ENCODE data around the gene MPDU1. TPM values are rescaled to one million over a fixed set of nuclear protein-coding genes. Genes with fewer than 3 reads are reported as not detected.

Gene MPDU1
- 100 to 1,000 TPM; 103 to 119 (median 114) TPM for polyA plus RNA-seq (ENCODE audit: insufficient read length in 3 of 3)
- long read RNA-seq, donor 1, transcript MPDU1-201 (7 exons, 1,601 nt) = major isoform, 20 of 29 reads
- long read RNA-seq, donor 1, partial matches to known transcripts = 0 of 29 reads
- long read RNA-seq, donor 1, other reads (novel, unspliced or antisense) = 0 of 29 reads
- long read RNA-seq, donor 2, transcript MPDU1-201 (7 exons, 1,601 nt) = major isoform, 33 of 55 reads
- long read RNA-seq, donor 2, transcript MPDU1-208 (2 exons, 1,195 nt) = minor isoform, 8 of 55 reads
- long read RNA-seq, donor 2, partial matches to known transcripts = 0 of 55 reads
- long read RNA-seq, donor 2, other reads (novel, unspliced or antisense) = 7 of 55 reads
- long read RNA-seq, donor 3, transcript MPDU1-201 (7 exons, 1,601 nt) = major isoform, 59 of 97 reads
- long read RNA-seq, donor 3, transcript MPDU1-208 (2 exons, 1,195 nt) = minor isoform, 6 of 97 reads
- long read RNA-seq, donor 3, partial matches to known transcripts = 18 of 97 reads
- long read RNA-seq, donor 3, other reads (novel, unspliced or antisense) = 0 of 97 reads
- long read RNA-seq, donor 4, transcript MPDU1-201 (7 exons, 1,601 nt) = major isoform, 34 of 58 reads
- long read RNA-seq, donor 4, partial matches to known transcripts = 15 of 58 reads
- long read RNA-seq, donor 4, other reads (novel, unspliced or antisense) = 0 of 58 reads
- long read RNA-seq, donor 5 = 0 reads
- long read RNA-seq, donor 6, transcript MPDU1-201 (7 exons, 1,601 nt) = major isoform, 33 of 54 reads
- long read RNA-seq, donor 6, partial matches to known transcripts = 0 of 54 reads
- long read RNA-seq, donor 6, other reads (novel, unspliced or antisense) = 11 of 54 reads
- long read RNA-seq, donor 7, transcript MPDU1-201 (7 exons, 1,601 nt) = major isoform, 47 of 74 reads
- long read RNA-seq, donor 7, transcript MPDU1-223 (1 exons, 728 nt) = minor isoform, 5 of 74 reads
- long read RNA-seq, donor 7, partial matches to known transcripts = 7 of 74 reads
- long read RNA-seq, donor 7, other reads (novel, unspliced or antisense) = 5 of 74 reads
- long read RNA-seq, donor 8 = 0 reads
- long read RNA-seq, donor 9, transcript MPDU1-201 (7 exons, 1,601 nt) = major isoform, 30 of 41 reads
- long read RNA-seq, donor 9, partial matches to known transcripts = 0 of 41 reads
- long read RNA-seq, donor 9, other reads (novel, unspliced or antisense) = 5 of 41 reads
- long read RNA-seq, donor 10, transcript MPDU1-201 (7 exons, 1,601 nt) = major isoform, 38 of 78 reads
- long read RNA-seq, donor 10, partial matches to known transcripts = 26 of 78 reads
- long read RNA-seq, donor 10, other reads (novel, unspliced or antisense) = 0 of 78 reads
- long read RNA-seq, donor 11, transcript MPDU1-201 (7 exons, 1,601 nt) = major isoform, 30 of 46 reads
- long read RNA-seq, donor 11, partial matches to known transcripts = 0 of 46 reads
- long read RNA-seq, donor 11, other reads (novel, unspliced or antisense) = 6 of 46 reads
- long read RNA-seq, donor 12, transcript MPDU1-201 (7 exons, 1,601 nt) = major isoform, 13 of 23 reads
- long read RNA-seq, donor 12, partial matches to known transcripts = 0 of 23 reads
- long read RNA-seq, donor 12, other reads (novel, unspliced or antisense) = 5 of 23 reads
- long read RNA-seq, donor 13 = 0 reads
- long read RNA-seq, donor 14, transcript MPDU1-201 (7 exons, 1,601 nt) = major isoform, 36 of 63 reads
- long read RNA-seq, donor 14, partial matches to known transcripts = 5 of 63 reads
- long read RNA-seq, donor 14, other reads (novel, unspliced or antisense) = 8 of 63 reads
- long read RNA-seq, donor 15, transcript MPDU1-201 (7 exons, 1,601 nt) = major isoform, 11 of 20 reads
- long read RNA-seq, donor 15, partial matches to known transcripts = 0 of 20 reads
- long read RNA-seq, donor 15, other reads (novel, unspliced or antisense) = 0 of 20 reads
- long read RNA-seq, donor 16, transcript MPDU1-208 (2 exons, 1,195 nt) = minor isoform, 5 of 94 reads
- long read RNA-seq, donor 16, transcript MPDU1-207 (7 exons, 1,020 nt) = minor isoform, 6 of 94 reads
- long read RNA-seq, donor 16, transcript MPDU1-201 (7 exons, 1,601 nt) = major isoform, 71 of 94 reads
- long read RNA-seq, donor 16, transcript MPDU1-223 (1 exons, 728 nt) = minor isoform, 5 of 94 reads
- long read RNA-seq, donor 16, partial matches to known transcripts = 0 of 94 reads
- long read RNA-seq, donor 16, other reads (novel, unspliced or antisense) = 0 of 94 reads

DNA sequence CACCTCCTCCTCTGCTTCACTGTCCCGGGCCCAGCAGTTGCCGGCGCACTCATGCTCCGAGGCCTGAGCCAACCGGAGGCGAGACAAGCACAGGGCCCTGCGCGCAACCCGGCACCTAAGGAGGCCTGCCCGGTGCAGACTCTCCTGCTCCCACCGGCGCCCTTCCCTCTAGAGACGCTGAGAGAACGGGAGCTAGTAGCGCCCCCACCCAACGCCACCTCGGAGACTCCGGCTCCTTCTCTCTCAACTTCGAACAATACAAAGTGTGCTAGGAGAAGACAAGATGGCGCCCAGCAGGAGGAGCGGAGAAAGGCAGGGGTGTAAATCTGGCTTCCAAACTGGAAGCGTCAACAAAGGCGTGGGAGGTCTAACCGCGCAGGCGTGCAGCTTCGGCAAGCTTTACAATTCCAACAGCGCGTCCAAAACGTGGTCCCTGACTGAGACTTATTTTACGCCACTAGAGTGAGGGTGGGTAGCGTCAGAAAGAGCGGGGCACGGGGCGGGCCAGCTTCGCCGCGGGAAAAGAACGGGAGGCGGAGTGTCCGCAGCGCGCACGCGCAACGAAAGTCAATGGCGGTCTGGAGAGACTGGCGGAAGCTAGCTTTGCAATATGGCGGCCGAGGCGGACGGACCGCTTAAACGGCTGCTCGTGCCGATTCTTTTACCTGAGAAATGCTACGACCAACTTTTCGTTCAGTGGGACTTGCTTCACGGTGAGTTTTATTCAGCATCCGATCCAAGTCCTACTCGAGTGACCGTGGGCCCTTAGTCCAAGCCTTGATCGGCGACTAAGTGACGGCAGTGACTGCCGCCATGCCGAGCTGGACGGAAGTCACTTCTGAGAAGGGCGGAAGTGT lies at the start of gene MPDU1:
Gene MPDU1 (plus strand): TSS at position 600 of the 857 bp plus-strand sequence. CDS start 11 bp downstream, at position 611.
- DNase-seq (ENCODE audit: extremely low read depth in 1 of 11, low read depth in 9 of 11, low spot score in 4 of 11) = peak; percentile 95 to 98 (median 96)

- DNase-seq (ENCODE audit: extremely low read depth in 1 of 11, low read depth in 9 of 11, low spot score in 4 of 11) = no peak
Measured at GRCh38 chr17:7538050-7538449, 45.6 kb upstream of the MPDU1 start.

DNA sequence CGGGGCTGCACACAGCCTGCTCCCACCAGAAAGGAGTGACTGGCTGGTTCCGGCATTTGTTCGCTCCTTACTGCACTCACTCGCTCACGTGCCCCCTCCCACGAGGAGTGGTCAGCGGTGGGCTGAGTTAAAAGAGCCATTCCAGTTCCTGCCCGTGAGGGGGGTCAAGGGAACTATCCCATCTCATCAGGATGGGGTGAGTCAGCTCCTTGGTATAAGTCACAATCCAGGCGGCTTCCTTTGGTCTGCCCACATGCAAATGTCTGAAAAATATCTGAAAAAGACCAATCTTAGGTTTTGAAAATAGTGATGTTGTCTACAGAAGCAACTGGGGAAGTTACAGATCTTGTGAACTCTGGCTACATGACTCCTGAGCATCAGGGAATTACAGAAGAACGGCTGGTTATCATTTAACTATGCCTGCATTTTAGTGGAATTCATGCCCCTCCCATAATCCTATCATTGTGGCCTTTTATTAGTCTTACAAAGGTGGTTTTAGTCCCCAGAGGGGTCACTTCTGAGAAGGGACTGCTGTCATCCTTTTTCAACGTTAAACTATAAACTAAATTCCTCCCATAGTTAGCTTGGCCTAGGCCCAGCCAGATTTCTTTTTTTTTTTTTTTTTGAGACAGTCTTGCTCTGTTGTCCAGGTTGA lies 44.6 kb upstream of the MPDU1 start:
- no peak for DNase-seq (ENCODE audit: extremely low read depth in 1 of 11, low read depth in 9 of 11, low spot score in 4 of 11)

DNA sequence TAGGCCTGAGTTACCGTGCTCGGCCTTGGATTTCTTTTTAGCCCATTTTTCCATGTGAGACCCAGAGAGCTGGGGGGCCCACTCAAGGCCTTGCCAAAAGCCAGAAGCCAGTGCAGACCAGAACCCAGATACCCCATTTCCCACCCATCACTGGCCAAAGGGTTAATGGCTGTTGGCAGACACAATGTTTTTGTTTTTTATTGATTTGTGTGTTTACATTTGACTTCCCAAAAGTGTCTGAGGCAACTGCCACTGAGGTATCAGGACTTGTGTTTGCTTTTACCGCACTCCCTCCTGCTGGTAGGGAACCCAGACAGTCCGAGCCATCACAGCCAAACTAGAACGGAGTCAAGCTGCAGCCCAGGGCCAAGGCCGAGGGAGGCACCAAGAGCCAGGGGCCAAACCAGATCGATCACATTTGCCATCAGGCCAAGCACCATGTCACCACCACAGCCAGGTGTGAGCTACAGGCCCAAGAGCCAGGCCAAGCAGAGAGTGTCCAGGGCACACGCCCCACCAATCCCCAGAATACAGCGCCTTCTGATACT lies 42.5 kb upstream of the MPDU1 start:
- DNase-seq (ENCODE audit: extremely low read depth in 1 of 11, low read depth in 9 of 11, low spot score in 4 of 11) = no peak

DNA sequence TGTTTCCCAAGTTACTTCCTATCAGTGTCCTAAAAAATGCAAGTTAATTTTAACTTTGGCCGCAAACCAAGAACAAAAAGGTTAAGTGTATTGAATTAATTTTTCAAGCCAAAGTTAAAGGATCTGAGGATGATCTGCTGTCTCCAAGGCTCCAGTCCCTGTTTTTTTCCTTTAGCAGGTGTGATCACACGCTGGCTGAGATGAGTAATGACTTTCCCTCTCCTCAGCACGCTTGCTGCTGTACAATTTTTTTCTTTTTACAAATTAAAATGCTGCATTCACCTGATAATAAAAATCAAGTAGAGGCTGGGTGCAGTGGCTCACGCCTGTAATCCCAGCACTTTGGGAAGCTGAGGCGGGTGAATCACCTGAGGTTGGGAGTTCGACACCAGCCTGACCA lies 38.7 kb upstream of the MPDU1 start:
- no peak for DNase-seq (ENCODE audit: extremely low read depth in 1 of 11, low read depth in 9 of 11, low spot score in 4 of 11)

DNA sequence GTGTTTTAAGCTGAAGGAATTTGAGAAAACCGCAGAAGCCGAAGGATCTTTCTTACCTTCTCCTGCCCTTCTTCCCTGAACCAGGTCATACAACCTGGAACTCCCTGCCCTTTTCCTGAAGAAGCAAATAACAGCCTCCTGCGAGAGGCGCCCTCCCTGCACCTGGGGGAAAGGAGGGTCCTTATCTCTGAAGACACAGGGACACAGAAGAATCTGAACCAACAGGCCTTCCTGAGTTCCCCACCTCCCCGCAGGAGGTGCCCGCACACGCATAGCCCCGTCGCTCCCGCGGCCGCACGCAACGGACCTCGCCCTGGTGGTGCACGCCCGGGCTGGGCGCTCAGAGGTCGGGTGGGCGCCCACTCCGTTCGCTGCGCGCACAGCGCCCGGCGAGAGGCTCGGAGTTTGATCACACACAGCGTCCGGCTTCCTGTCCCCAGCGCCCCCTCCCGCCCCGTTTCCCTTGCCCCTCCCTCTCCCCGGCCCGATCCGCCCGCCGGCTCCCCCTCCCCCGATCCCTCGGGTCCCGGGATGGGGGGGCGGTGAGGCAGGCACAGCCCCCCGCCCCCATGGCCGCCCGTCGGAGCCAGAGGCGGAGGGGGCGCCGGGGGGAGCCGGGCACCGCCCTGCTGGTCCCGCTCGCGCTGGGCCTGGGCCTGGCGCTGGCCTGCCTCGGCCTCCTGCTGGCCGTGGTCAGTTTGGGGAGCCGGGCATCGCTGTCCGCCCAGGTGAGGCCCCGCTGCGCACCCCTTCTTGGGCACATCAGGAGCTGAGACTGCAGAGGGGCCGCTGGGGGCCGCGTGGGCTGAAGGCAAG lies 34.9 kb upstream of the MPDU1 start, which contains the start of gene TNFSF12:
Gene TNFSF12 (plus strand): TSS at position 474 of the 816 bp plus-strand sequence. CDS start 96 bp downstream, at position 570.
- no peak for DNase-seq (ENCODE audit: extremely low read depth in 1 of 11, low read depth in 9 of 11, low spot score in 4 of 11)

DNA sequence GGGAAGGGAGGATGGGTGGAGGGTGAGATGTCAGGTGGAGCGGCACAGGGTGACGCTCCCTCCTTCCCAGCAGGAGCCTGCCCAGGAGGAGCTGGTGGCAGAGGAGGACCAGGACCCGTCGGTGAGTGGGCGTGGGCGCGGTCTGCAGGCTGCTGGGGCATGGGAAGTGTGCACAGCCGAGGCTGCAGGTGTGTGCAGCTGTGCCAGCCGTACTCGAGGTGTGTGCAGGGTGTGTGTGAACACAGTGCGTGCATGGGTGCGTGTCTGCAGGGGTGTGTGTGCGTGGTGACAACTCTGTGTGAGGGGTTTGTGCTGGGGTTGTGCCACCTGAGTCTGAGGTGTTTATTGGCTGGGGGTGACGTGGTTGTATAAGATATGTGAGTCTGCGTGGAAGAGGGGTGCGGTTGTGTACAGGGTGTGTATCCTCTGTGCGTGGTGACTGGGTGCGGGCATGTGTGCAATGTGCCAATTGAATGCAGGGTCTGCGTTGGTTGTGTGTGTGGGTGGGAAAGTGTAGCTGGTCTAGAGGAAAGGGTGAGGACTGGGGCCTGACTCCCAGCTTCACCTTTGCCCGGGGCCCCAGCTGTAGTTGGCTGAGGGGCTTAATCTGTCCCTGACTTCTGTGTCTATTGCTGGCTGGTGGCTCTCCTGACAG lies 34.1 kb upstream of the MPDU1 start:
- DNase-seq (ENCODE audit: extremely low read depth in 1 of 11, low read depth in 9 of 11, low spot score in 4 of 11) = no peak

DNA sequence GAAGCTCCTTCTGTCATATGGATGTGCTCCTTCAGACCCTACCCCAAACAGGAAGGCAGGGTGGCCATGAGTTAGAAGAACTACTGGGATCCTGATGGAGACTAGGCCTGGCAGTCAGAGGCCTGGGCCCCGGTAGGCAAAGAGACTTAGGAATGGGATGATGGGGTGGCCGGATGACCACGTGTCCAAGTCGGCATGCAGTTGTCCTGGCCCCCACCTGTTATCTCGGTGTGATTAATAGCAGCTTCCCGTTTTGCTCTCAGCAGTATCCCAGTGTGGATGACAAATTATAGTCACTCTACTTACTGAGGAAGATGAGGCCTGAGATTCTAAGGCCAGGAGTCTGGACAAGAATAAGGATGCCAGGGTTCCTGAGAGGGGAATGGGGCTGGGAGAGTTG lies 33.3 kb upstream of the MPDU1 start:
- DNase-seq (ENCODE audit: extremely low read depth in 1 of 11, low read depth in 9 of 11, low spot score in 4 of 11) = no peak

DNA sequence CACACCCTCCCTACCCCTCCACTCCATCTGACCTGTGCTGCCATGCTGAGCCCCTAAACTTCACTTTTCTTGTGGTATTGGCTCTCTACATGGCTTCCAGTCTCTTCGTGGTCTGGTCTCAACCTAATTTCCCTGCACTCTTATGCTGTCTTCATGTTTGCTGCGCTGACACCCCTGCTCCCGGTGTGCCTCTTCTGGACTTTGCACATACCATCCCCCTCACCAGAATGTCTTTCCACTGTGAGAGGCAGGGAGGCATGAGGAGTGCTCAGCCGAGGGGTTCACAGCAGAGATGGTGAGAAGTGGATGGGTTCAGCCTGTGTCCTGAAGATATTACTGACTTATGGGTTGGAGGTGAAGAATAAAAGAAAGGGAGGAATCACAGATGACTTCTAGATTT lies 32.3 kb upstream of the MPDU1 start:
- DNase-seq (ENCODE audit: extremely low read depth in 1 of 11, low read depth in 9 of 11, low spot score in 4 of 11) = no peak

- no peak for DNase-seq (ENCODE audit: extremely low read depth in 1 of 11, low read depth in 9 of 11, low spot score in 4 of 11)
Measured at GRCh38 chr17:7552621-7553051, 31.0 kb upstream of the MPDU1 start.

GRCh38 chr17:7553356-7553755 lies 30.3 kb upstream of the MPDU1 start:
- DNase-seq (ENCODE audit: extremely low read depth in 1 of 11, low read depth in 9 of 11, low spot score in 4 of 11) = no peak

GRCh38 chr17:7555320-7555948 lies 28.2 kb upstream of the MPDU1 start:
- DNase-seq (ENCODE audit: extremely low read depth in 1 of 11, low read depth in 9 of 11, low spot score in 4 of 11) = no peak

- no peak for DNase-seq (ENCODE audit: extremely low read depth in 1 of 11, low read depth in 9 of 11, low spot score in 4 of 11)
Measured at GRCh38 chr17:7556627-7557026, 27.0 kb upstream of the MPDU1 start.
